HG03571 (cell line): ENCODE measurements around the gene MAMDC2.

Source experiments
- ATAC-seq: cut with Tn5 transposase; IDR thresholded peaks from one replicate; pipeline ENCODE4 v1.9.1; 2021; ENCODE audit not compliant: unreplicated experiment

Gene MAMDC2

GRCh38 chr9:70061776-70062175 lies 18.1 kb downstream of the MAMDC2 start:
- no peak for ATAC-seq

GRCh38 chr9:70064496-70064895 lies 20.8 kb downstream of the MAMDC2 start:
- no peak for ATAC-seq

- no peak for ATAC-seq
Measured at GRCh38 chr9:70065572-70065971, 21.9 kb downstream of the MAMDC2 start.

- ATAC-seq, result no peak
Measured at GRCh38 chr9:70066418-70066817, 22.8 kb downstream of the MAMDC2 start.

- ATAC-seq, result no peak
Measured at GRCh38 chr9:70066874-70067273, 23.2 kb downstream of the MAMDC2 start.

- no peak for ATAC-seq
Measured at GRCh38 chr9:70069704-70070103, 26.1 kb downstream of the MAMDC2 start.

GRCh38 chr9:70073193-70073592 lies 29.5 kb downstream of the MAMDC2 start:
- ATAC-seq, result no peak

- ATAC-seq, result no peak
Measured at GRCh38 chr9:70073756-70074155, 30.1 kb downstream of the MAMDC2 start.

GRCh38 chr9:70076678-70077077 lies 33.0 kb downstream of the MAMDC2 start:
- no peak for ATAC-seq

GRCh38 chr9:70079417-70080037 lies 35.9 kb downstream of the MAMDC2 start:
- ATAC-seq, result no peak

GRCh38 chr9:70080481-70081119 lies 37.0 kb downstream of the MAMDC2 start:
- no peak for ATAC-seq

GRCh38 chr9:70081120-70081495 lies 37.5 kb downstream of the MAMDC2 start:
- ATAC-seq, result no peak

- no peak for ATAC-seq
Measured at GRCh38 chr9:70083429-70083828, 39.8 kb downstream of the MAMDC2 start.

- no peak for ATAC-seq
Measured at GRCh38 chr9:70085241-70085640, 41.6 kb downstream of the MAMDC2 start.

- ATAC-seq, result no peak
Measured at GRCh38 chr9:70091103-70091502, 47.5 kb downstream of the MAMDC2 start.

- no peak for ATAC-seq
Measured at GRCh38 chr9:70091572-70091971, 47.9 kb downstream of the MAMDC2 start.

GRCh38 chr9:70092190-70092589 lies 48.5 kb downstream of the MAMDC2 start:
- ATAC-seq, result no peak

- no peak for ATAC-seq
Measured at GRCh38 chr9:70093095-70093494, 49.4 kb downstream of the MAMDC2 start.

- ATAC-seq, result no peak
Measured at GRCh38 chr9:70093944-70094343, 50.3 kb downstream of the MAMDC2 start.

GRCh38 chr9:70094747-70095146 lies 51.1 kb downstream of the MAMDC2 start:
- no peak for ATAC-seq

GRCh38 chr9:70097187-70097586 lies 53.5 kb downstream of the MAMDC2 start:
- no peak for ATAC-seq

- ATAC-seq, result no peak
Measured at GRCh38 chr9:70100362-70100761, 56.7 kb downstream of the MAMDC2 start.

GRCh38 chr9:70101265-70101664 lies 57.6 kb downstream of the MAMDC2 start:
- ATAC-seq, result no peak
